ENCODE data around the gene TSSK6. TPM values are rescaled to one million over a fixed set of nuclear protein-coding genes. Genes with fewer than 3 reads are reported as not detected.

TSSK6 gene
- total and polyA plus RNA-seq, 2 donors = 1.2 to 3.0 TPM

DNA sequence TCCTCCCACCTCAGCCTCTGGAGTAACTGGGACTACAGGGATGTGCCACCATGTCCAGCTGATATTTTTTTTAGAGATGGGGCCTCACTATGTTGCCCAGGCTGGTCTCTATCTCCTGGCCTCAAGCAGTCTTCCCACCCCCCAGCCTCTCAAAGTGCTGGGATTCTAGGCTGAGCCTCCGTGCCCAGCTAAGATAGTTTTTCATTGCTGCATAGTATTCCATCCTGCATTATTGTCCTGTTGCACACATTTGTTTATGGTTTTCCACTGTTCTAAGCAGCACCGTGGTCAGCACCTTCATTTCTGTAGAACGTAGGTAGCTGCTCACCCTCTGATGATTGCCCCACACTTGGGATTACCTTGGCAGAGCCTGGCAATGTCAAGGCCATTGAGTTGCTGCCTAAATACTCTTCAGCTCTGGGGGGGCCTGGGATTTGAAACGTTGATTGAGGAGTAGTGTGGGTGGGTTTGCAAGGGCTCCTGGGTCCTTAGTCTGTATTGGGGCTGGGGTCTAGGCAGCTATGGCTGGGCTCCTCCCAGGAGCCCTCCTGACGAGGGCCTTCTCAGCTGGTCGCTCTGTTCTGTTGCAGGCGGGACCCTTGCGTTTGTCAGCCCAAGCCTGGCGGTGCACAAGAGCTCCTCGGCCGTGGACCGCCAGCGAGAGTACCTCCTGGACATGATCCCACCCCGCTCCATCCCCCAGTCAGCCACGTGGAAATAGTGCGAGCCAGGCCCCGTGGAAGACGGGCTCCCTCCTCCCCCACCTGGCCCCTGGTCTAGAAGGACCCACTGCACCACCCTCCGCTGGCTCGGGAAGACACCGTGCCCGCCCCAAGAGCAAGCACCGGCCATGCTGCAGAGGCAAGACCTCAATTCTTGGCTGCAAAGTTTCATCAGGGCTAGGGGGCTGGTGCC lies 10.3 kb downstream of the TSSK6 start:
- DNase-seq (ENCODE audit: low read depth in 6 of 9, low spot score in 9 of 9) = no peak
- no peaks in the 10 kb centered on the region for H3K27me3 ChIP-seq (ENCODE audit: control insufficient read depth in 2 of 2, insufficient read depth in 1 of 2, low read length in 1 of 2)
- WGBS = 96% methylated on average over 23 of the region's 23 CpGs
- no peak overlapping the region for H3K27ac ChIP-seq (ENCODE audit: low read depth in 1 of 2, low read length in 1 of 2)
- peaks cover 74 to 77% of the 10 kb centered on the region in 2 donors for H3K36me3 ChIP-seq (ENCODE audit: control insufficient read depth in 2 of 2, insufficient read depth in 2 of 2, low read length in 1 of 2)
- H3K4me3 ChIP-seq (ENCODE audit: low read length in 2 of 2) = no peak overlapping the region
- H3K4me1 ChIP-seq (ENCODE audit: control insufficient read depth in 2 of 2, insufficient read depth in 2 of 2, low read length in 2 of 2) = no peaks in the 10 kb centered on the region
- peaks cover 1 to 4% of the 10 kb centered on the region in 2 donors for H3K9me3 ChIP-seq (ENCODE audit: control insufficient read depth in 2 of 2, insufficient read depth in 1 of 2, low read length in 1 of 2)

DNA sequence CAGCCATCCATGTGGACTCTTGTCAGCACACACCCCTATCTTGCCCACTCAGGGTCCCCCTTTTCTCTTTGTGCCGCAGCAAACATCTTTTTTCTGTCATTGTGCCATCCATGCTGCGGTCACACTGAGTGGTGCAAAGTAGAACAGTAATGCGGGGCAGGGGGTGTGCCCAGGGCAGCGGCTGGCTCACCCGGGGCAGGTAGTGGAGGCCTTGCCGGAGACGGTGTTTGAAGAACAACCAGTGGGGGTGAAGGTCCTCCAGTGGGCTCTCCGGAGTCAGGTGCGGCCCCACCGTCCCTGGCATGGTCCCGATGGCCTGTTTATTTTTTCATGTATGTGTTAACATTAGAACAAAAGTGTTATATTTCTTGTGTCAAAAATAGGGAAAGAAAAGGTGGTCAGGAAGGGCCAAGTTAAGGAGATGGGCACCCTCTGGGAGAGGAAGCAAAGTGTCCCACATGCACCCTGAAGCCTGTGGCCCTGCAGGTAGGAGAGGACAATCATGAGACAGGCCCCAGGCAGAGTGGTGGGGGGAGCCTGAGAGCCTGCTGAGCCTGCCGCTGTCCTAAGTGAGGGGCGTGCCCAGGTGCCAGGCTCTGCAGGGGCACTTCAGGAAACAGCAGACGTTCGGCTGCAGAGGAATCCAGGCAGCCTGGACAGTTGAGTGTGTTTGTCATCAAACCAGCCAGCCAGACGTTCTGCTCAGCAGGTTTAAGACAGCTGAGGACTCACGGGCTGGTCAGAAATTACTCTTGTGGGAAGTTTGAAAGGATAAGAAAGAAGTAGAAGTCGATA lies 12.3 kb downstream of the TSSK6 start:
- Histone ChIP-seq H3K4me1 (ENCODE audit: control insufficient read depth in 2 of 2, insufficient read depth in 2 of 2, low read length in 2 of 2) (no peaks in the 10 kb centered on the region), H3K9me3 (ENCODE audit: control insufficient read depth in 2 of 2, insufficient read depth in 1 of 2, low read length in 1 of 2) (peaks cover 1 to 4% of the 10 kb centered on the region in 2 donors), H3K4me3 (ENCODE audit: low read length in 2 of 2) (no peak overlapping the region), H3K27ac (ENCODE audit: low read depth in 1 of 2, low read length in 1 of 2) (no peak overlapping the region), H3K36me3 (ENCODE audit: control insufficient read depth in 2 of 2, insufficient read depth in 2 of 2, low read length in 1 of 2) (peaks cover 95 to 97% of the 10 kb centered on the region in 2 donors), H3K27me3 (ENCODE audit: control insufficient read depth in 2 of 2, insufficient read depth in 1 of 2, low read length in 1 of 2) (no peaks in the 10 kb centered on the region)
- no peak for DNase-seq (ENCODE audit: low read depth in 6 of 9, low spot score in 9 of 9)
- 97% methylated on average over 18 of the region's 18 CpGs for WGBS

DNA sequence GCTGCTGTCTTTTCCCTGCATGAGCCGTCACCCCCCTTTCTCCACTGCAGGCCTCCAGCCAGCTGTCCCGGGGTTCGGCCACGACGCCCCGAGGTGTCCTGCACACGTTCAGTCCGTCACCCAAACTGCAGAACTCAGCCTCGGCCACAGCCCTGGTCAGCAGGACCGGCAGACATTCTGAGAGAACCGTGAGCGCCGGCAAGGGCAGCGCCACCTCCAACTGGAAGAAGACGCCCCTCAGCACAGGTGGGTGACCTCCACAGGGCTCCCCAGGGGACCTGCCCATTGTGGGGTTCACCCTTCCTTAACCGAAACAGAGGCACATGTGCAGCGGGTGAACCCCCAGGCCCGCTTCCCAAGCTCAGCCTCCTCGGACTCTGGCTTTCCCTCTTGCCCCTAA lies 13.1 kb downstream of the TSSK6 start:
- Histone ChIP-seq H3K4me1 (ENCODE audit: control insufficient read depth in 2 of 2, insufficient read depth in 2 of 2, low read length in 2 of 2) (no peaks in the 10 kb centered on the region), H3K4me3 (ENCODE audit: low read length in 2 of 2) (no peak overlapping the region), H3K27ac (ENCODE audit: low read depth in 1 of 2, low read length in 1 of 2) (no peak overlapping the region), H3K27me3 (ENCODE audit: control insufficient read depth in 2 of 2, insufficient read depth in 1 of 2, low read length in 1 of 2) (no peaks in the 10 kb centered on the region), H3K36me3 (ENCODE audit: control insufficient read depth in 2 of 2, insufficient read depth in 2 of 2, low read length in 1 of 2) (peaks cover 95 to 98% of the 10 kb centered on the region in 2 donors), H3K9me3 (ENCODE audit: control insufficient read depth in 2 of 2, insufficient read depth in 1 of 2, low read length in 1 of 2) (peaks cover 1 to 4% of the 10 kb centered on the region in 2 donors)
- DNase-seq (ENCODE audit: low read depth in 6 of 9, low spot score in 9 of 9) = no peak
- WGBS = 98% methylated on average over 19 of the region's 19 CpGs

DNA sequence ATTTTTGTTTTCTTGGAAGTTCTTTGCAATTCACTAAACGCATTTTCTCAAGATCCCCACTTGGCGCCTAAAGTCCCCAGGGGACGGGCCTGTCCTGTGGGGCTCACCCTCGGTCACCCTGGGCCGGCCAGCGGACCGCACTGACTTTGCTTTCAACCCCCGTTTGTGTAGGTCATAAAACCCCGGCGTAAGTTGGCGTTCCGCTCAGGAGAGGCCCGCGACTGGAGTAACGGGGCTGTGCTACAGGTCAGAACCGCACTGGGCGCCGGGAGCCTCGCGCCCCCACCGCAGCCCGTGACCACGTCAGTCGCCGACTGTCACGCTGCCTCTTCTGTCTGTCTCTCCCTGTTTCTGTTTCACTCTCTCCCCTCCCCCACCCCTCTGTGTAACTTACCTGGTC lies 13.6 kb downstream of the TSSK6 start:
- 98% methylated on average over 26 of the region's 26 CpGs for WGBS
- DNase-seq (ENCODE audit: low read depth in 6 of 9, low spot score in 9 of 9) = no peak

DNA sequence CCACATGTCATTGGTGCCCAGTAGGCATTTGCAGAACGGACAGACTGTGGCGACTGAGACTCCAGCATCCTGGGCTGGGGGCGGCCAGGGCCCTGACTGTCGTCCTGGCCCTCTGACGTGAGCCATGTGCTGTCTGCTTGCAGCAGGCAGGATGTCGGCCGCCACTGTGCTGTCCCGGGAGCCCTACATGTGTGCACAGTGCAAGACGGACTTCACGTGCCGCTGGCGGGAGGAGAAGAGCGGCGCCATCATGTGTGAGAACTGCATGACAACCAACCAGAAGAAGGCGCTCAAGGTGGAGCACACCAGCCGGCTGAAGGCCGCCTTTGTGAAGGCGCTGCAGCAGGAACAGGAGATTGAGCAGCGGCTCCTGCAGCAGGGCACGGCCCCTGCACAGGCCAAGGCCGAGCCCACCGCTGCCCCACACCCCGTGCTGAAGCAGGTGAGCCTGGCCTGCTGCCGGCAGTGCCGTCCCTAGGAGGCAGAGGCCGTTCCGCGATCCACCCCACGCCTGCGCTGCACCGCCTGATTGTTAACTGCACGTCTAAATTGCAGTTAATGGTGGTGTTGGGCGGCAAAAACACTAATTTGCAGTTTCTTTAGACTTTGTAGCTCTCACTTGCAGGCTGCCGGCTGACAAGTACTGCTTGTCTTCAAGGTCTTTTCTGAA lies 14.2 kb downstream of the TSSK6 start:
- Histone ChIP-seq H3K27ac (ENCODE audit: low read depth in 1 of 2, low read length in 1 of 2) (no peak overlapping the region), H3K36me3 (ENCODE audit: control insufficient read depth in 2 of 2, insufficient read depth in 2 of 2, low read length in 1 of 2) (peaks cover 96 to 100% of the 10 kb centered on the region in 2 donors), H3K27me3 (ENCODE audit: control insufficient read depth in 2 of 2, insufficient read depth in 1 of 2, low read length in 1 of 2) (no peaks in the 10 kb centered on the region), H3K9me3 (ENCODE audit: control insufficient read depth in 2 of 2, insufficient read depth in 1 of 2, low read length in 1 of 2) (peaks cover 1 to 4% of the 10 kb centered on the region in 2 donors), H3K4me1 (ENCODE audit: control insufficient read depth in 2 of 2, insufficient read depth in 2 of 2, low read length in 2 of 2) (no peaks in the 10 kb centered on the region), H3K4me3 (ENCODE audit: low read length in 2 of 2) (no peak overlapping the region)
- WGBS = 98% methylated on average over 34 of the region's 34 CpGs
- DNase-seq (ENCODE audit: low read depth in 6 of 9, low spot score in 9 of 9) = no peak

More for the DNA sequence above, 13.6 kb downstream of the TSSK6 start:
- Histone ChIP-seq H3K9me3 (ENCODE audit: control insufficient read depth in 2 of 2, insufficient read depth in 1 of 2, low read length in 1 of 2) (peaks cover 1 to 4% of the 10 kb centered on the region in 2 donors), H3K4me3 (ENCODE audit: low read length in 2 of 2) (no peak overlapping the region), H3K36me3 (ENCODE audit: control insufficient read depth in 2 of 2, insufficient read depth in 2 of 2, low read length in 1 of 2) (peaks cover 96 to 100% of the 10 kb centered on the region in 2 donors), H3K4me1 (ENCODE audit: control insufficient read depth in 2 of 2, insufficient read depth in 2 of 2, low read length in 2 of 2) (no peaks in the 10 kb centered on the region), H3K27ac (ENCODE audit: low read depth in 1 of 2, low read length in 1 of 2) (no peak overlapping the region), H3K27me3 (ENCODE audit: control insufficient read depth in 2 of 2, insufficient read depth in 1 of 2, low read length in 1 of 2) (no peaks in the 10 kb centered on the region)

DNA sequence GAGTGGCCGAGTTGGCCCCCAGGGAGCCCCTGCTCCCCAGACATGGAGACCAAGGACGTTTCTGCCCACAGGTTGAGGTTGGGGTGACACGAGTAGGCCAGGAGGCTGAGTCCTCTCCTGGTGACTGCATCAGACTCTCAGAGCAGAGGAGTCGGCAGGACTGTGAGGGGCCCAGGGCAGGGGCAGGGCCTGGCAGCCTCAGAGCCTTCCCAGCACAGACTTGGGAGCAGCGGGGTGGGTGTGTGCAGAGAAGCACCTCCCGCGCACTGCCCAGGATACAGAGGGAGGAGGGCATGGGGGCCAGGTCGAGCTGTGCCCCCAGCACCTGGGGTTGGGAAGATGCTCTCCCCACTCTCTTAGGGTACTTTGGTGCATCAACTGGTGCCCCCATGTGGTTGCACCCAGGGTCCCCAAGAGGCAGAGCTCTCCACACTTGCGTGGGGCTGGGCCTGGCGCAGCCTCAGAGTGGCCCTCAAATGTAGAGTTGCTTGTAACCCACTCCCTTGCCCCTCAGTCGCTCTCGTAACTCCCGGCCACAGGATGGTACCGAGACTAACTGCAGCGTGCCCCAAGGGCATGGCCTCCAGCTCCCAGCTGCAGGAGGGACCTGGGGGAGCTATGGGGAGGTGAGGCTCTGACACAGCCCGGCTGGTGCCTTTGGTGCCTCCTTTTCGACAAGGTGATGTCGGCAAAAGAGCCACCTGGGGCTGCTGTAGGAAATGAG lies 15.9 kb downstream of the TSSK6 start:
- Histone ChIP-seq H3K4me1 (ENCODE audit: control insufficient read depth in 2 of 2, insufficient read depth in 2 of 2, low read length in 2 of 2) (no peaks in the 10 kb centered on the region), H3K27ac (ENCODE audit: low read depth in 1 of 2, low read length in 1 of 2) (no peak overlapping the region), H3K36me3 (ENCODE audit: control insufficient read depth in 2 of 2, insufficient read depth in 2 of 2, low read length in 1 of 2) (peaks cover 95 to 96% of the 10 kb centered on the region in 2 donors), H3K27me3 (ENCODE audit: control insufficient read depth in 2 of 2, insufficient read depth in 1 of 2, low read length in 1 of 2) (no peaks in the 10 kb centered on the region), H3K4me3 (ENCODE audit: low read length in 2 of 2) (no peak overlapping the region), H3K9me3 (ENCODE audit: control insufficient read depth in 2 of 2, insufficient read depth in 1 of 2, low read length in 1 of 2) (peaks cover 1 to 4% of the 10 kb centered on the region in 2 donors)
- 96% methylated on average over 18 of the region's 18 CpGs for WGBS
- no peak for DNase-seq (ENCODE audit: low read depth in 6 of 9, low spot score in 9 of 9)

- H3K4me1 ChIP-seq (ENCODE audit: control insufficient read depth in 2 of 2, insufficient read depth in 2 of 2, low read length in 2 of 2) = no peaks in the 10 kb centered on the region
- H3K27me3 ChIP-seq (ENCODE audit: control insufficient read depth in 2 of 2, insufficient read depth in 1 of 2, low read length in 1 of 2) = no peaks in the 10 kb centered on the region
- whole genome bisulfite sequencing = 98% methylated on average over 33 of the region's 33 CpGs
- H3K4me3 ChIP-seq (ENCODE audit: low read length in 2 of 2) = no peak overlapping the region
- H3K9me3 ChIP-seq (ENCODE audit: control insufficient read depth in 2 of 2, insufficient read depth in 1 of 2, low read length in 1 of 2) = peaks cover 0 to 1% of the 10 kb centered on the region in 2 donors
- peaks cover 93 to 96% of the 10 kb centered on the region in 2 donors for H3K36me3 ChIP-seq (ENCODE audit: control insufficient read depth in 2 of 2, insufficient read depth in 2 of 2, low read length in 1 of 2)
- no peak overlapping the region for H3K27ac ChIP-seq (ENCODE audit: low read depth in 1 of 2, low read length in 1 of 2)
- DNase-seq (ENCODE audit: low read depth in 6 of 9, low spot score in 9 of 9) = no peak
These were observed 16.9 kb downstream of the TSSK6 start for GRCh38 chr19:19498255-19498991.

Data from thymus (tissue), 11 donors.